T47D (cell line): ENCODE results near the gene BID.
"Not testable (repeated sequence)": the region's sequence is repeated elsewhere in the genome, so short reads cannot be mapped to it uniquely, and the experiment has no call there.

ENCODE experiments used
- DNase-seq, 2 experiments: peaks; one replicate each; pipeline versions ENCODE4 v3.0.0 to v3.0.0-alpha.2; 2011 to 2012; ENCODE audit warnings: low read depth in 1 of 2, low spot score in 1 of 2
- JUND ChIP-seq: IDR thresholded peaks from 2 replicates; pipeline ENCODE4 v1.6.1; 2012; ENCODE audit warnings: low read depth
- in situ Hi-C: cut with HindIII; loops from 2 replicates; pipeline ENCODE4 v1.10.0; 2016; ENCODE audit warnings: low sequenced_read_pairs, low pct_unique_long_range_greater_than_20kb

Gene BID

GRCh38 chr22:17706947-17707346, 67.3 kb downstream of the BID start:
- no peak for TF ChIP-seq JUND
- no peak for DNase-seq
- in situ Hi-C loops, result no loop called here

- peak; percentile 26 to 73 for DNase-seq
- in situ Hi-C loops, result no loop called here
- TF ChIP-seq JUND, result no peak
These were observed 68.0 kb downstream of the BID start for GRCh38 chr22:17705951-17706900.

DNA sequence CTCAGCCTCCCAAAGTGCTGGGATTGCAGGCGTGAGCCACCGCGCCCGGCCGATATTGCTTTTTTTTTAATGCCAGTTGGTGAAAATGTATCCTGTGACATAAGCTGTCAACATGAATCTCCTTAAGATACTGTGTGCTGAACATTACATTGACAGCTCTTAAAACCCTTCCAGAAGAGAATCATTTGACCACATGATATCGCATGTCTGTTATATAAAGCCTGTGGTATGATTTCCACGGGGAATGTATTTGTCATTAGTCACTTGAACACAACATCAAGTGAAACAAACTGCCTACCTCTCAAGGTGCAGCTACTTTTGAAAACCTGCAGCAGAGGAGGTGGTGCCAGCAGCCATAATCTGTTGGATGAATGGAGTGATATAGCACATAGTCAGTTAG, 68.7 kb downstream of the BID start:
- in situ Hi-C loops, result no loop called here
- no peak for TF ChIP-seq JUND
- no peak for DNase-seq

GRCh38 chr22:17703811-17704210, 70.5 kb downstream of the BID start:
- in situ Hi-C loops, result no loop called here
- TF ChIP-seq JUND, result no peak
- no peak for DNase-seq

GRCh38 chr22:17700778-17701177, 73.5 kb downstream of the BID start:
- no peak for TF ChIP-seq JUND
- in situ Hi-C loops, result no loop called here
- DNase-seq, result no peak

GRCh38 chr22:17699696-17700340, 74.5 kb downstream of the BID start:
- no peak for TF ChIP-seq JUND
- DNase-seq, result no peak
- in situ Hi-C loops, result no loop called here

- no peak for TF ChIP-seq JUND
- no peak for DNase-seq
- in situ Hi-C loops, result no loop called here
These were observed 75.3 kb downstream of the BID start for GRCh38 chr22:17698948-17699347.

DNA sequence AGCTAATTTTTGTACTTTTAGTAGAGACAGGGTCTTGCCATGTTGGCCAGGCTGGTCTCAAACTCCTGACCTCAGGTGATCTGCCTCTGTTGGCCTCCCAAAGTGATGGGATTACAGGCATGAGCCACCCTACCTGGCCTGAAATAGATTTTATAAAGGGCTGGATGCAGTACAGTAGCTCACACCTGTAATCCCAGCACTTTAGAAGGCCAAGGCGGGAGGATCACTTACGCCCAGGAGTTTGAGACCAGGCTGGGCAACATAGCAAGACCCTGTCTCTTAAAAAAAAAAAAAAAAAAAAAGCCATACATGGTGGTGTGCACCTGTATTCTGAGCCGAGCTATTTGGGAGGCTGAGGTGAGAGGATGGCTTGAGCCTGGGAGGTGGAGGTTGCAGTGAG, 76.0 kb downstream of the BID start:
- DNase-seq, in situ Hi-C loops: not testable (repeated sequence)

DNA sequence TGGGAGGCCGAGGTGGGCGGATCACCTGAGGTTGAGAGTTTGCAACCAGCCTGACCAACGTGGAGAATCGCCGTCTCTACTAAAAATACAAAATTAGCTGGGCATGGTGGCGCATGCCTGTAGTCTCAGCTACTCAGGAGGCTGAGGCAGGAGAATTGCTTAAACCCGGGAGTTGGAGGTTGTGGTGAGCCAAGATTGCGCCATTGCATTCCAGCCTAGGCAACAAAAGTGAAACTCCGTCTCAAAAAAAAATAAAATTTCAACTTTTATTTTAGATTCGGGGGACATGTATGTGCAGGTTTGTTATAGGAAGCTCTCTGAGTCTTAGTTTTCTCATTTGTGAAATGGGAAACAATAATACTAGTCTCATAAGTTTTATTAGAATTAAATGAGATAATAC, 77.1 kb downstream of the BID start:
- DNase-seq, in situ Hi-C loops: not testable (repeated sequence)

- DNase-seq, result no peak
- TF ChIP-seq JUND, result no peak
- in situ Hi-C loops, result no loop called here
These were observed 78.3 kb downstream of the BID start for GRCh38 chr22:17695986-17696385.

GRCh38 chr22:17694752-17695151, 79.5 kb downstream of the BID start:
- DNase-seq, result no peak
- TF ChIP-seq JUND, result no peak
- in situ Hi-C loops, result no loop called here

GRCh38 chr22:17694193-17694592, 80.1 kb downstream of the BID start:
- TF ChIP-seq JUND, result no peak
- DNase-seq, result no peak
- in situ Hi-C loops, result no loop called here

GRCh38 chr22:17692841-17693240, 81.4 kb downstream of the BID start:
- in situ Hi-C loops, result no loop called here
- TF ChIP-seq JUND, result no peak
- DNase-seq, result no peak
